NT2/D1 (cell line): ENCODE results near the gene UBE2J2.

Experiments used
- SUZ12 ChIP-seq: IDR thresholded peaks from 2 replicates; pipeline ENCODE4 v1.6.1; 2011; ENCODE audit not compliant: insufficient read length, insufficient read depth; ENCODE audit errors: extremely low read depth
- YY1 ChIP-seq: IDR thresholded peaks from 2 replicates; pipeline ENCODE4 v1.6.1; 2011; ENCODE audit not compliant: insufficient read length, insufficient read depth
- ZNF274 ChIP-seq: IDR thresholded peaks from 2 replicates; pipeline ENCODE4 v1.6.1; 2011; ENCODE audit warnings: mild to moderate bottlenecking, low read depth, low read length

DNA sequence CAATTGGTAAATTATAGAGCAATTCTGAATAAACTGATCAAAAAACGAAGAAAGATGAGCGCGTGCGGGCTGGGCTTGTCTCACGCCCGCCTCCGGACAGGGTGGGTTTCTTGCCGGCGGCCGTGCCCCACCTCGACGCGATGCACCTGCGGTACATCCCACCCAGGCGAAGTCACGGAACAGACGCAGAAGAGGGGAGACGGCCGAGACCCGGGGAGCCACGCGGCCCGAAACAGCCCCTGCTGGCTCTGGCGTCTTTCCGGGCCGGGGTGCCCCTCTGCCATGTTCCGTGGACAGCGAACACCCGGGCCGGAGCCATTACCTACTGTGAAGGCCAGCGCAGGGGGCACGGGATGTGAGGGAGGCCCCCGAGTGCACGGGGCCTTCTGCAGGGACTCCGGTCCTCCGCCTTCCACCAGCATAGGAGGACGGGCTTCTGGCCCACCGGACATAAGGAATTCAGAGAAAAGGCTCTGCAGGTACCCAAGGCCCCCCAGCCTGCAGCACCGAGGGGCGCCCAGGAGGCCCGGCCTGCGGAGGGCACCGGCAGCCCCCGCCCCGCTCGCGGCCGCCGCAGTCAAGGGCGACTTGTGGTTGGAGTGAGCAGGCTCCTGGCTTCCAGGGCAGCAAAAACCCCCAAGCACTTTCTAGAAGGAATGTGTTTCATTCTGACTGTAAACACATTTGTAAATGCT lies 19.5 kb downstream of the UBE2J2 start:
- TF ChIP-seq ZNF274: no peak
- no peak for TF ChIP-seq YY1
- no peak for TF ChIP-seq SUZ12
